ENCODE data around the gene NOS3. TPM values are rescaled to one million over a fixed set of nuclear protein-coding genes. Genes with fewer than 3 reads are reported as not detected.

Gene NOS3
- total and polyA plus RNA-seq, 2 of the 13 experiments (the other 11 are each of a cell fraction or from before 2014, with no cell fraction given) = 3.7 to 7.5 TPM

- TF ChIP-seq ZNF597 (CRISPR knock-in tag; IDR thresholded peaks at IDR 0.05) (no peak), CC2D1A (CRISPR knock-in tag; IDR thresholded peaks at IDR 0.05) (no peak), ZBTB34 (CRISPR knock-in tag; IDR thresholded peaks at IDR 0.05) (no peak), MED1 (CRISPR knock-in tag; IDR thresholded peaks at IDR 0.05) (peak; percentile 64), TFDP1 (CRISPR knock-in tag; IDR thresholded peaks at IDR 0.05; ENCODE audit: borderline replicate concordance) (peak; percentile 44; the same call in 1 of the 2 replicates), HOXD1 (CRISPR knock-in tag; IDR thresholded peaks at IDR 0.05) (0 out of 2 replicates have a peak, but pooled peaks have one; percentile 18), ZNF367 (CRISPR knock-in tag; IDR thresholded peaks at IDR 0.05; ENCODE audit: borderline replicate concordance) (0 out of 2 replicates have a peak, but pooled peaks have one; percentile 16), TFAP4 (IDR thresholded peaks at IDR 0.05; ENCODE audit: borderline replicate concordance, low read depth) (peak; percentile 95), PBX2 (CRISPR knock-in tag; IDR thresholded peaks at IDR 0.05) (no peak), HNRNPUL1 (IDR thresholded peaks at IDR 0.05; ENCODE audit: low read depth, low read length) (no peak), ZNF639 (CRISPR knock-in tag; conservative IDR thresholded peaks at IDR 0.05) (peak; percentile 90), ZNF335 (CRISPR knock-in tag; IDR thresholded peaks at IDR 0.05) (peak; percentile 81; the same call in 1 of the 2 replicates), ZSCAN12 (CRISPR knock-in tag; IDR thresholded peaks at IDR 0.05) (no peak), ZBTB25 (CRISPR knock-in tag; IDR thresholded peaks at IDR 0.05) (peak; percentile 90; the same call in 1 of the 2 replicates), ADNP (CRISPR knock-in tag; IDR thresholded peaks at IDR 0.05) (no peak), ZNF891 (CRISPR knock-in tag; IDR thresholded peaks at IDR 0.05) (peak; percentile 53; the same call in 1 of the 2 replicates), ATF3 (CRISPR knock-in tag; IDR thresholded peaks at IDR 0.05) (peak; percentile 37; the same call in 1 of the 2 replicates), CREB1 (IDR thresholded peaks at IDR 0.05) (peak; percentile 71), CREB1 (CRISPR knock-in tag; IDR thresholded peaks at IDR 0.05) (peak; percentile 90), ZFP36L2 (CRISPR knock-in tag; IDR thresholded peaks at IDR 0.05) (no peak), REXO4 (CRISPR knock-in tag; IDR thresholded peaks at IDR 0.05; ENCODE audit: borderline replicate concordance) (no peak)
These were observed 67.4 kb downstream of the NOS3 start (continued) for GRCh38 chr7:151057989-151058780.
